NCI-H128 (cell line): ENCODE results near the gene SAP30.

Source experiments
- DNase-seq: peaks from one replicate; lab custom pipeline; 2025; ENCODE audit not compliant: unreplicated experiment; lab: John Stamatoyannopoulos, UW

The SAP30 gene

DNA sequence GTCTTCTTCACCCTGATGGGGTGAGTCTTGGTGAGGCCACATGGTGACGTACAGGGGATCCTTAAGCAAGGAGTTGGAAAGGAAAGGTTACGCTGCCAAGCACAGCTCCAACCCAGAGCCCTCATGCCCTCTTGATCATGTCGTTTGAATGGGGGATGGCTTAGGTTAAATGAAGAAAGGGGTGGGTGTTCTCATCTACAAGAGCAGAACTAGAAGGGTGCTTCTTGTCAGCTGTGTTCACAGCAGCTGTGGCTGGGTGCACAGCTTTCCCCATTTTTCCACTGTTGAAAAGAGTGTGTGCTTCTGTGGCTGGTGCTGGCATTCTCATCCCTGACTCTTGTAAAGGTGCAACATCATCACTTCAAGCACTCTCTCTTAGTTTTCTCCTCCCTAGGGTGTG is 43.7 kb downstream of the SAP30 start:
- DNase-seq = no peak

DNA sequence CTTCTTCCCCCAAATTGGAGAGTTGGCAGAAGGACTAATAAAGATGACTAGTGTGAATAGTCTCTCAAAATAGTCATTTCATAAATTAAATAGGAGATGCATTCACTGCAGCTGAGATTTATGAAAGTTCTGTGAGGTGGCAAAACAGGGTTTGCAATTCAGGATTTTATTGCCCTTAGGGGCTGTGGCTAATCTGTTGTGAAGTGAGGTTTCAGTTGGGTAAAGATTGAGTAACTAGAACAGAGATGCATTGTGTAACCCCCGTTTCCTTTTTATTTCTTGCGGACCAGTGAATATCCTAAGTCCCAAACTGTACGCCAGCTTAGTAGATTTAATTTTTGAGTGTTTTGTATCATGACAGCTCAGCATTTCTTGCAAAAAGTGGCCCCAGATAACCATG is 44.3 kb downstream of the SAP30 start:
- no peak for DNase-seq

DNA sequence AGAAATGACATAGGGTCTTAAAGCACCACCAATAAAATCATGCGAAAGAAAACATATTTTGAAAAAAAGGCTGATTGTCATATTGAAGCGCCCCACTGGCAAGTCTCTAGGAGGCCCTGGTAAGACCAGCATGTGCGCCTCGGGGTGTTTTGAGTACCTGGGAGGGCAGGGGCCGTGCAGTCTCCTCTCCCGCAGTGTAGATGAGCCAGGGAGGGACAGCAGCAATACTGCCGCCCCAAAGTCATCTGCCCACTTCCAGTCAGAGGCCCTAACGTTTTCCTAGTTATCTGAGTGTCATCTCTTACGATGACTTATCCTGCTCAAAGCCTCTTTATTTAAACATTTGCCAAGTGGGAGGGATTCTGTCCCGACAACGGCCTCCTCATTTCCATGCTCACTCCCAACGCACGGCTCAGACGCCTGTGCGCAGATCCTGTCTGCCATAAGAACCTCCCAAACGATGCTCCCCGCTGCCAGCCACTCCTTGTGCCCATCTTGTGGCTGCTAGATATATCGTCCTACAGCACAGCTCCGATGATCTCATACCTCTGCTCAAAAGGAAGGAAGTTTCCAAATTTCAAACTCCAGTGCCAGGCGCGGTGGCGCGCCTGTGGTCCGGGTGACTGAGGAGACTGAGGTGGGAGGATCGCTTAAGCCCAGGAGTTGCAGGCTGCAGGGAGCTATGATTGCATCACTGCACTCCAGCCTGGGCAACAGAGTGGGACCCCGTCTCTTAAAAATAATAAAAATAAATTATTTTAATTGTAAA is 45.3 kb downstream of the SAP30 start:
- DNase-seq = no peak

DNA sequence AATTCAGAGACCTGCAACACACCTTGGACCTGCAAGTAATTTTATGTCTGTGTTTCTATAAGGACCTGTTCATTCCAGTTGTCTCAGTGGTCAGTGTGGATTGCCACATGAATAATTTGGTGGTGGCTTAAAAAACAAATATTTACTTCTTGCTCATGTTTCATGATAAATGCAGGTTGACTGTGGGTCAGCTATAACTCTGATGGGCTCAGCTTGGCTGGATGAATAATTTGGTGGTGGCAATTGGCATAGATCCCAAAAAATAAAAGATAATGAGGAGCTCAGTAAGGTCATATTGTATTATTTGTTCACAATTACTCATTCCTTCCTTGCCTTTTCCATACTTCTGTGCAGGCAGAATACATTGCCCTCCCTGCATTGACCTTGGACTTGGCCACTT is 47.1 kb downstream of the SAP30 start:
- no peak for DNase-seq

DNA sequence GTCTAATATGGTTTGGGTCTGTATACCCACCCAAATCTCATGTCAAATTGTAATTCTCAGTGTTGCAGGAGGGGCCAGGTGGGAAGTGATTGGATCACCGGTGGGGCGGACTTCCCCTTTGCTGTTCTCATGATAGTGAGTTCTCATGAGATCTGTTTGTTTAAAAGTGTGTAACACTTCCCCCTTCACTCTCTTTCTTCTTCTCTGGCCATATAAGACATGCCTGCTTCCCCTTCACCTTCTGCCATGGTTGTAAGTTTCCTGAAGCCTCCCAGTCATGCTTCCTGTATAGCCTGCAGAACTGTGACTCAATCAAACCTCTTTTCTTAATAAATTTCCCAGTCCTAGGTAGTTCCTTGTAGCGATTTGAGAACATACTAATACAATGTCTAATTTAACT is 47.9 kb downstream of the SAP30 start:
- no peak for DNase-seq

DNA sequence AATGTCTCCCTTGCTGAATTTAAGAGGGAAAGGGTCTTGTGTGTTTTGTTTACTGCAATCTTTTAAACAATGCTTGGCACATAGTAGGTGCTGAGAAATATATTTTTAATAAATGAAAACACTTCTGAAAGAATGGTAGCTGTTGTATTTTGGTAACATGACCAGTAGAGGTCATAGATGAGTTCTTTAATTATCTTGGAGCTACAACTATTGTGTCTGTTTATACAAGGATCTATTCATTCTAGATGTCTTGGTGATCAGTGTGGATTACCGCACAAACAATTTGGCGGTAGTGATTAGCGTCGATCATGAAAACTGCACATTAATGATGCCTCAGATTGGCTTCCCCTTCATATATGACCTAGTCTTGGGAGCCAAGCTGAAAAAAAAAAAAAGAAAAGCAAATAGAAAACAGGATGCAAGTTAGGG is 49.6 kb downstream of the SAP30 start:
- DNase-seq = no peak

DNA sequence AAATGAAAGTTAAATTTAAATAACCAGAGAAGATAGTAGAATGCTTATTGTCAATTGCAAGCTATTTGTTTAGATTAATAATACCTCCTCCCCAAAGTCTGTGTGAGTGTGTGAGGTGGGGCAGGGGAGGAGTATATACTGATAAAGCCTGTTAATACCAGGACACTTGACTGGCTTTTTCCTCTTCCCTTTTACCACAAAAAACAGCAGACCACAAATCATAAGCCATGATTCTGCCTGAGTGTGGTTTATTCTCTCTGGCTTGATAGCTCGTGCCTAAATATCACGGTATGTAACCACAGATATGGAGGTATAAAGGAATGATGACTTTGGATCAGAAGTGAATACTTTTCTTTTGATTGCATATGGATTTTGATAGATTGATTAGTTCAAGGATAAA is 50.0 kb downstream of the SAP30 start:
- DNase-seq = no peak

DNA sequence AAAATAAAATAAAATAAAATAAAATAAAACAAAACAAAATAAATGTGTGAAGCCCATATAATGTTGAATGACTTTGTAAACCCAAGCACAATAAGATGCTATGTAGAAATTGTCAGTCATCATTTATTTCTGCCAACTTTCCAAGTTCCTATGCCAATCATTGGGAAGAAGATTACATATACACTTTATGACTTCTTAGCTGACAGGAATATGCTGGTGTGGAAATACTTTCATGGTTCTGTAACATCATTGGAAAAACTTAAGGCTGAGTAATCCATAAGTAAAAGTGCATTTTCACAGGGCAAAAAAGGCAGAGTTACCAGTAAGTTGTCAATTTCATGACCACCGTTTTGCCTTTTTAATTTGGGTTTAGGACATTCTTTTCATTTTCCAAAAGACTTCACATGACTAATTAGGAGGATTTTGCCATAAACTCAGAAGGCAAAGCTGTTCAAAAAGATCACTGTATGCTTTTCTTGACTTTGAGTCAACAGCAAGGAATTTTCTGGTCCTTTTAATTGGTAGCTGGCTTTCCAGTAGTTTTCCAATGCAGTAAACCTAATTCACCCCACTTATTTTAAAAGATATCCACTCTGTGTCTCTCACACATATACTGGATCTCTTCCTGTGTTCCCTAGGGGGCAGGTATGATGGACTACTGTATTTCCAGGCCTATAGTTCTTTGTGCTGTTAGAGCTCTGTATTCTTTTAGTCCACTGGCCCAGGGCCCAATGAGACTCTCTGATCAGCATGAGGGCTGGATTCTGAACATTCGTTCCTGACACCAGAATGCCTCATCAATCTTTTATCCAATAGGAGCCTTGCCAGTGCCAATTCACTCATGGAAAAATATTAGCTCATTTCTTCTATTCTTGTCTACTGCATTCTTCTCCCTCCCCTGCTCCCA is 54.4 kb downstream of the SAP30 start:
- no peak for DNase-seq

DNA sequence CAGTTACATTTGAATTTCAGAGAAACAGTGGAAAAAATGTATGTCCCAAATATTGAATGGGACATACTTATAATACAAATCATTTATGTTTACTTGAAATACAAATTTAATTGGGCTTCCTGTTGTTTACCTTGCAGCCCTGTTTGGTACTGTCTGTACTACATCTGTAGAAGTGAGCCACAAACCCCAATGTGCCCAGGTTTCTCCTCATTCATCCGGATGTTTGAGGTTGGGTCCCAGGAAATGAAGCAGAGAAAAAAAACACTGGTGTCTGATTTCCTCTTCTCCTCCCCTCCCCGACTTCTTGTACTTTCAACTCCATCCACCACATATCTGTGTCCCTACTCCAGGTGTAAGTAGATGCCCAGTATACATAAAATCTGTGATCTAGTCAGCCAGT is 55.3 kb downstream of the SAP30 start:
- no peak for DNase-seq
